ENCODE measurements around the gene PLA2G6.

The PLA2G6 gene

DNA sequence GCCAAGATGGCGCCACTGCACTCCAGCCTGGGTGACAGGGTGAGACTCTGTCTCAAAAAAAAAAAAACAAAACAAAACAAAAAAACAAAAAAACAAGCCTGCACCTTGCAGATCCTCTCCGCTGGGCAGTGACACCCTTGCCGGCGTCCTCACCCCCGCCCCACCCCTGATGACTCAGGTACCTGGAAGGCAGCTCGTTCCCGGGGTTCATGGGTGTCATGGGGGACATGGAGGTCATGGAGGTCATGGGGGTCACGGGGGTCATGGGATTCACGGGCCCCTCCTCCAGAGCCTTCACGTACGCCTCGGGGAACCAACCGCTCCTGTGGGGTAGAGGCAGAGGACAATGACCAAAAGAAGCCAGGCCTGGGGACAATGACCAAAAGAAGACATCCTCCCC is 94.7 kb downstream of the PLA2G6 start:
- TF ChIP-seq, protein P1, sequence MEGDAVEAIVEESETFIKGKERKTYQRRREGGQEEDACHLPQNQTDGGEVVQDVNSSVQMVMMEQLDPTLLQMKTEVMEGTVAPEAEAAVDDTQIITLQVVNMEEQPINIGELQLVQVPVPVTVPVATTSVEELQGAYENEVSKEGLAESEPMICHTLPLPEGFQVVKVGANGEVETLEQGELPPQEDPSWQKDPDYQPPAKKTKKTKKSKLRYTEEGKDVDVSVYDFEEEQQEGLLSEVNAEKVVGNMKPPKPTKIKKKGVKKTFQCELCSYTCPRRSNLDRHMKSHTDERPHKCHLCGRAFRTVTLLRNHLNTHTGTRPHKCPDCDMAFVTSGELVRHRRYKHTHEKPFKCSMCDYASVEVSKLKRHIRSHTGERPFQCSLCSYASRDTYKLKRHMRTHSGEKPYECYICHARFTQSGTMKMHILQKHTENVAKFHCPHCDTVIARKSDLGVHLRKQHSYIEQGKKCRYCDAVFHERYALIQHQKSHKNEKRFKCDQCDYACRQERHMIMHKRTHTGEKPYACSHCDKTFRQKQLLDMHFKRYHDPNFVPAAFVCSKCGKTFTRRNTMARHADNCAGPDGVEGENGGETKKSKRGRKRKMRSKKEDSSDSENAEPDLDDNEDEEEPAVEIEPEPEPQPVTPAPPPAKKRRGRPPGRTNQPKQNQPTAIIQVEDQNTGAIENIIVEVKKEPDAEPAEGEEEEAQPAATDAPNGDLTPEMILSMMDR (conservative IDR thresholded peaks at IDR 0.05; ENCODE audit: low read length) = no peak
- TF ChIP-seq EZH2phosphoT487 (IDR thresholded peaks at IDR 0.05; ENCODE audit: borderline replicate concordance) = no peak
- no peaks in the 10 kb centered on the region for H3K4me1 ChIP-seq (ENCODE audit: insufficient read depth, low read length, poor library complexity, severe bottlenecking)
- H4K20me1 ChIP-seq (ENCODE audit: insufficient read depth, low read length, poor library complexity, severe bottlenecking) = no peaks in the 10 kb centered on the region
- H2AFZ ChIP-seq (ENCODE audit: low read length) = no peak overlapping the region
- no peaks in the 10 kb centered on the region for H3K79me2 ChIP-seq (ENCODE audit: insufficient read depth, low read length)
- H3F3A ChIP-seq (ENCODE audit: low read depth) = no peaks in the 10 kb centered on the region
- no peak overlapping the region for H3K4me3 ChIP-seq (ENCODE audit: low read length, poor library complexity, severe bottlenecking)
- no peaks in the 10 kb centered on the region for H3K9me3 ChIP-seq (ENCODE audit: insufficient read depth, low read depth, low read length)
- H3K36me3 ChIP-seq (ENCODE audit: insufficient read depth, low read length) = no peaks in the 10 kb centered on the region
- H3K9ac ChIP-seq (ENCODE audit: low read depth, low read length, poor library complexity, severe bottlenecking) = no peak overlapping the region
- H3K9me2 ChIP-seq (replicated peaks; ENCODE audit: low read depth, low read length) = no peaks in the 10 kb centered on the region
- no peaks in the 10 kb centered on the region for H3K27me3 ChIP-seq (ENCODE audit: insufficient read depth, low read length, poor library complexity, severe bottlenecking)
- H3K4me2 ChIP-seq (ENCODE audit: low read depth, low read length, poor library complexity, severe bottlenecking) = no peak overlapping the region

GRCh38 chr22:38086001-38086845 is 95.4 kb downstream of the PLA2G6 start:
- Histone ChIP-seq H2AFZ (ENCODE audit: low read length) (no peak overlapping the region), H3K4me3 (ENCODE audit: low read length, poor library complexity, severe bottlenecking) (no peak overlapping the region), H3K79me2 (ENCODE audit: insufficient read depth, low read length) (no peaks in the 10 kb centered on the region), H3K4me1 (ENCODE audit: insufficient read depth, low read length, poor library complexity, severe bottlenecking) (no peaks in the 10 kb centered on the region), H3K36me3 (ENCODE audit: insufficient read depth, low read length) (no peaks in the 10 kb centered on the region), H3K27me3 (ENCODE audit: insufficient read depth, low read length, poor library complexity, severe bottlenecking) (no peaks in the 10 kb centered on the region), H3F3A (ENCODE audit: low read depth) (no peaks in the 10 kb centered on the region), H3K9me3 (ENCODE audit: insufficient read depth, low read depth, low read length) (no peaks in the 10 kb centered on the region), H3K9me2 (replicated peaks; ENCODE audit: low read depth, low read length) (no peaks in the 10 kb centered on the region), H3K9ac (ENCODE audit: low read depth, low read length, poor library complexity, severe bottlenecking) (no peak overlapping the region), H4K20me1 (ENCODE audit: insufficient read depth, low read length, poor library complexity, severe bottlenecking) (no peaks in the 10 kb centered on the region), H3K4me2 (ENCODE audit: low read depth, low read length, poor library complexity, severe bottlenecking) (no peak overlapping the region)
- TF ChIP-seq EZH2phosphoT487 (IDR thresholded peaks at IDR 0.05; ENCODE audit: borderline replicate concordance) = no peak
- TF ChIP-seq, protein P1 (conservative IDR thresholded peaks at IDR 0.05; ENCODE audit: low read length) = no peak

- H3K27me3 ChIP-seq (ENCODE audit: insufficient read depth, low read length, poor library complexity, severe bottlenecking) = no peaks in the 10 kb centered on the region
- H3K4me1 ChIP-seq (ENCODE audit: insufficient read depth, low read length, poor library complexity, severe bottlenecking) = no peaks in the 10 kb centered on the region
- TF ChIP-seq EZH2phosphoT487 (IDR thresholded peaks at IDR 0.05; ENCODE audit: borderline replicate concordance) = no peak
- TF ChIP-seq, protein P1 (conservative IDR thresholded peaks at IDR 0.05; ENCODE audit: low read length) = no peak
- no peaks in the 10 kb centered on the region for H4K20me1 ChIP-seq (ENCODE audit: insufficient read depth, low read length, poor library complexity, severe bottlenecking)
- no peaks in the 10 kb centered on the region for H3K9me3 ChIP-seq (ENCODE audit: insufficient read depth, low read depth, low read length)
- H2AFZ ChIP-seq (ENCODE audit: low read length) = no peak overlapping the region
- H3K9me2 ChIP-seq (replicated peaks; ENCODE audit: low read depth, low read length) = no peaks in the 10 kb centered on the region
- H3K4me2 ChIP-seq (ENCODE audit: low read depth, low read length, poor library complexity, severe bottlenecking) = no peak overlapping the region
- no peaks in the 10 kb centered on the region for H3F3A ChIP-seq (ENCODE audit: low read depth)
- no peaks in the 10 kb centered on the region for H3K36me3 ChIP-seq (ENCODE audit: insufficient read depth, low read length)
- no peaks in the 10 kb centered on the region for H3K79me2 ChIP-seq (ENCODE audit: insufficient read depth, low read length)
- H3K4me3 ChIP-seq (ENCODE audit: low read length, poor library complexity, severe bottlenecking) = no peak overlapping the region
- H3K9ac ChIP-seq (ENCODE audit: low read depth, low read length, poor library complexity, severe bottlenecking) = no peak overlapping the region
Measured at GRCh38 chr22:38085501-38085900, 96.1 kb downstream of the PLA2G6 start.

Measured in Loucy (cell line).